Measurements from ENCODE around the gene SNX1. TPM values are rescaled to one million over a fixed set of nuclear protein-coding genes. Genes with fewer than 3 reads are reported as not detected.
A peak's percentile ranks its signal among the peaks of the same experiment; 100 is the strongest.

Gene SNX1
- total RNA-seq, 1 donor from 2014 or later = 48.5 TPM

DNA sequence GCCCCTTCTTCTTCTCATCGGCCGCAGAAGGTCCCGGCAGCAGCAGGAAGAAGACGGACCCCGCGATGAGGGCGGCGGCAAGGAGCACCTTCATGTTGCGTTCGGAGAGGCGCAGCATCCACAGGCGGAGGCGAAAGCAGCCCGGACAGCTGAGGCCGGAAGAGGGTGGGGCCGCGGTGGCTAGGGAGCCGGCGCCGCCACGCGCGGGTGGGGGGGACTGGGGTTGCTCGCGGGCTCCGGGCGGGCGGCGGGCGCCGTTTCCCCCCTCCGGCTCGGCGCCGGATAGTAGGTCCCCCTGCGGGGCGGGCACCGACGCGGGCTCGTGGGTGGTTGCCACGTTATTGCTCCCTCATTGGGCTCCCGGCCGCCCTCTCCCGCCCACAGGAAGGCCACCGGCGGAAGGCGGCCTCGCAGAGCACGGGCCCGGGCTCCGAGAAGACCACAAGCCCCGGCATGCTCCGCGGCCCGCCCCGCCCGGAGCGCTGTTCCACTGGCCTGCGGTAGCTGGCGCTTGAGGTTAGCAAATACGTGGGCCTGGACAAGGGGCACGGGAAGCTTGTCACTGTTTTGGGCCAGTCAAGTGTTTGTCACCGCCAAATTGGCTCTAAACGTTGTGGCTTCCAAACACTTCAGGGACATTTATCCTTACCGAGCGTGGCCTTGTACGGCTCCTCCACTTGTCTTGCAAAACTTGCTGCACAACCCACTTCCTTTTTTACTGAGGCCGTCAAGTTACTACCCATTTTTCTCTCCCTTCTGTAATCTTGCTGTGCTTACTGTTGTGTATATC, 67.3 kb downstream of the SNX1 start, which contains the start of gene PPIB:
TSS of gene PPIB (minus strand) at position 154 of the 790 bp plus-strand sequence. CDS start at position 118, 36 bp downstream.
- DNase-seq (ENCODE audit: low read depth, low spot score) = peak; percentile 92

- no peak for DNase-seq (ENCODE audit: low read depth, low spot score)
Measured at GRCh38 chr15:64163659-64164362, 68.0 kb downstream of the SNX1 start.

- DNase-seq (ENCODE audit: low read depth, low spot score) = no peak
Measured at GRCh38 chr15:64164436-64164835, 68.7 kb downstream of the SNX1 start.

GRCh38 chr15:64166102-64166890, 70.5 kb downstream of the SNX1 start:
- DNase-seq (ENCODE audit: low read depth, low spot score) = no peak

GRCh38 chr15:64180235-64180824, 84.5 kb downstream of the SNX1 start:
- no peak for DNase-seq (ENCODE audit: low read depth, low spot score)

- DNase-seq (ENCODE audit: low read depth, low spot score) = no peak
Measured at GRCh38 chr15:64182859-64183370, 87.1 kb downstream of the SNX1 start.

GRCh38 chr15:64185146-64185911, 89.5 kb downstream of the SNX1 start:
- no peak for DNase-seq (ENCODE audit: low read depth, low spot score)

GRCh38 chr15:64187396-64188191, 91.8 kb downstream of the SNX1 start:
- no peak for DNase-seq (ENCODE audit: low read depth, low spot score)

Other genes starting within 250 kb of the SNX1 start
- 3.2 and 5.3 TPM in 2 replicates for gene DAPK2, start 49.5 kb upstream of the SNX1 start, total RNA-seq
- gene CIAO2A, start 2.1 kb upstream of the SNX1 start, total RNA-seq = 61.6 and 66.7 TPM in 2 replicates
- gene SNX22, start 55.7 kb downstream of the SNX1 start, total RNA-seq = 1.3 and 3.6 TPM in 2 replicates
- 928 and 1,026 TPM in 2 replicates for gene PPIB, start 67.0 kb downstream of the SNX1 start, total RNA-seq